ENCODE data around the gene GC.
"Not testable (repeated sequence)": the region's sequence is repeated elsewhere in the genome, so short reads cannot be mapped to it uniquely, and the experiment has no call there.

The GC gene

GRCh38 chr4:71765350-71765749 lies 18.5 kb downstream of the GC start:
- DNase-seq, result no peak

GRCh38 chr4:71752383-71753042 lies 31.4 kb downstream of the GC start:
- DNase-seq, result no peak

- DNase-seq, result no peak
Observed at GRCh38 chr4:71749008-71749594, 34.8 kb downstream of the GC start.

GRCh38 chr4:71746379-71746778 lies 37.5 kb downstream of the GC start:
- DNase-seq, result no peak

GRCh38 chr4:71738782-71739181 lies 45.1 kb downstream of the GC start:
- DNase-seq, result not testable (repeated sequence)

GRCh38 chr4:71732706-71733105 lies 51.2 kb downstream of the GC start:
- DNase-seq, result no peak

GRCh38 chr4:71732066-71732465 lies 51.8 kb downstream of the GC start:
- no peak for DNase-seq

- no peak for DNase-seq
Observed at GRCh38 chr4:71729856-71730255, 54.0 kb downstream of the GC start.

- no peak for DNase-seq
Observed at GRCh38 chr4:71713611-71714203, 70.2 kb downstream of the GC start.

- no peak for DNase-seq
Observed at GRCh38 chr4:71711985-71712348, 71.9 kb downstream of the GC start.

GRCh38 chr4:71711044-71711984 lies 72.6 kb downstream of the GC start:
- no peak for DNase-seq

GRCh38 chr4:71709961-71710360 lies 73.9 kb downstream of the GC start:
- no peak for DNase-seq

- no peak for DNase-seq
Observed at GRCh38 chr4:71698141-71698540, 85.7 kb downstream of the GC start.

- DNase-seq, result no peak
Observed at GRCh38 chr4:71697031-71697430, 86.8 kb downstream of the GC start.

- no peak for DNase-seq
Observed at GRCh38 chr4:71694961-71695360, 88.9 kb downstream of the GC start.

GRCh38 chr4:71692963-71693362 lies 90.9 kb downstream of the GC start:
- DNase-seq, result no peak

GRCh38 chr4:71692198-71692597 lies 91.7 kb downstream of the GC start:
- no peak for DNase-seq
